Activated CD4-positive, alpha-beta T cell treated with anti-CD3 and anti-CD28 coated beads, Interleukin-2, amount 10 ng/mL, durations not matched to agents 7 days and 5 days (primary cell): Measurements from ENCODE around the gene HS3ST2. TPM values are rescaled to one million over a fixed set of nuclear protein-coding genes. Genes with fewer than 3 reads are reported as not detected.

Source experiments
- CTCF ChIA-PET: fragments of 350-600 bp; sonication (Branson Sonifier 250); formaldehyde crosslinking; loops from one replicate; lab custom pipeline; 2021; ENCODE audit warnings: antibody characterized with exemption; lab: Charles Lee
- POLR2A ChIA-PET: fragments of 350-600 bp; sonication (Branson Sonifier 250); formaldehyde crosslinking; loops from one replicate; lab custom pipeline; 2021; ENCODE audit warnings: antibody characterized with exemption; lab: Charles Lee
- DNase-seq: peaks from one replicate; pipeline ENCODE4 v3.0.0-alpha.2; 2020
- H3K27ac Mint-ChIP-seq: one replicate; pipeline ENCODE4 v1.8.0; 2021; ENCODE audit warnings: mild to moderate bottlenecking, moderate library complexity, mixed read lengths
- H3K27me3 Mint-ChIP-seq: one replicate; pipeline ENCODE4 v1.8.0; 2021; ENCODE audit warnings: mixed read lengths
- H3K36me3 Mint-ChIP-seq: one replicate; pipeline ENCODE4 v1.8.0; 2021; ENCODE audit warnings: low read depth, mixed read lengths
- H3K4me1 Mint-ChIP-seq: one replicate; pipeline ENCODE4 v1.8.0; 2021; ENCODE audit warnings: mixed read lengths
- H3K4me3 Mint-ChIP-seq: one replicate; pipeline ENCODE4 v1.8.0; 2021; ENCODE audit warnings: mild to moderate bottlenecking, moderate library complexity, mixed read lengths
- H3K9me3 Mint-ChIP-seq: one replicate; pipeline ENCODE4 v1.8.0; 2021; ENCODE audit warnings: mixed read lengths
- total RNA-seq, 2 experiments: library from RNA; stranded (reverse); gene quantifications; one replicate each; pipeline ENCODE4 v1.2.3, GENCODE V29; 2021

Gene HS3ST2
- total RNA-seq, 2 experiments from 2014 or later: not detected

DNA sequence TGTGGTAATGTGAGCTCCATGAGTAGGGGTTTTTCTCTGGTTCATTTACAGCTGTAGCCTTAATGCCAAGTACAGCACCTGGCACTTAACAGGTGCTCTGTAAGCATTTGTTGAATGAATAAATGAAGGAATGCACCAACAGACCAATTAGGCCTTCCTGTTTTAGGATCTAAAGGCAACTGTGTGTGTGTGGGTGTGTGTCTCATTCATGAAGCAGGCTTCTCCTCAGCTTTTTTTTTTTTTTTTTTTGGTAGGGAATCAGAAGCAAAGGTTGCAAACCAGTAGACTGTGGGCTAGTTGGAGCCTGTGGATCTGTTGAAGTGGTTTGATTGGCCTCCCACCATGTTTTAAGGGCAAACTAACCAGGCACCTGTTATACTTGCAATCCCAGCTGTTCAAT, 48.1 kb downstream of the HS3ST2 start:
- ChIA-PET POLR2A (interaction anchor here (0.6 kb wide), 1 partner anchor 15 kb away, joined by 5 read pairs; no protein-coding TSS in a partner anchor), CTCF (interaction anchor here (0.5 kb wide), 1 partner anchor 174 kb away, joined by 6 read pairs; no protein-coding TSS in a partner anchor)
- no peaks in the 10 kb centered on the region for H3K4me1 Mint-ChIP-seq
- no peaks in the 10 kb centered on the region for H3K9me3 Mint-ChIP-seq
- no peaks in the 10 kb centered on the region for H3K36me3 Mint-ChIP-seq
- H3K27me3 Mint-ChIP-seq: no peaks in the 10 kb centered on the region
- DNase-seq: no peak
- no peak overlapping the region for H3K4me3 Mint-ChIP-seq
- H3K27ac Mint-ChIP-seq: no peak overlapping the region

- H3K36me3 Mint-ChIP-seq: no peaks in the 10 kb centered on the region
- no peaks in the 10 kb centered on the region for H3K9me3 Mint-ChIP-seq
- no peaks in the 10 kb centered on the region for H3K27me3 Mint-ChIP-seq
- no peak for DNase-seq
- H3K27ac Mint-ChIP-seq: no peak overlapping the region
- ChIA-PET CTCF (no interaction called here), POLR2A (no interaction called here)
- H3K4me1 Mint-ChIP-seq: no peaks in the 10 kb centered on the region
- no peak overlapping the region for H3K4me3 Mint-ChIP-seq
Observed at GRCh38 chr16:22864375-22864774, 50.4 kb downstream of the HS3ST2 start.

DNA sequence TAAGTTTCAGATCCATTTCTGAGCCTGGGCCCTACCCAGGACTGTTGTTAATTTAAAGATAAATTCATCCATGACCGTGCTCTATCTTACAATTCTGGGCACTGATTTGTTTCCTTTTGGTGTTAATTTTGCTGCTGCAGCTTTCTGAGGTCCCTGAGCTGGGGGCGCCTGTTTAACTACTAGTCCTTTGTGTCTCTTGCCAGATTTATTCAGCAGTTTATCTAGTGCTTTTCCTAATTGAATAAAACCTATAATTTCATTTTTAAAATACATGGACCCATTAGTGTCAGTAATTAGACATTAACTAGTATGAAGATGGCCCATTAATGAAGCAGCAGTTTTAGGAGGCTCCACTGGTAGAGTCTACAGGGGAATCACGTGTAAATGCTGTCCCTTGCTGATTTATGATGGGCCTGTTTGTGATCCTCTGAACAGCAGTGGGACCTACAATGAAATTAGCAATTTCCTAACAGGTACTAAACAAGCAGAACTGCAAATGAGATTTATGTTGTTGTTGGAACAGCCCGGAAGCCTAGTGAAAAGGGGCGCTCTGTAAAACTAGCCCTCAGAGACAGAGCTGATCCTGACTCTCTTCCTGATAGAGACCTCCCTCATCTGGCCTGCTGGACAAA, 54.7 kb downstream of the HS3ST2 start:
- no peaks in the 10 kb centered on the region for H3K4me1 Mint-ChIP-seq
- H3K27ac Mint-ChIP-seq: no peak overlapping the region
- POLR2A ChIA-PET: no interaction called here
- H3K27me3 Mint-ChIP-seq: no peaks in the 10 kb centered on the region
- CTCF ChIA-PET: no interaction called here
- H3K36me3 Mint-ChIP-seq: no peaks in the 10 kb centered on the region
- no peak overlapping the region for H3K4me3 Mint-ChIP-seq
- DNase-seq: no peak
- no peaks in the 10 kb centered on the region for H3K9me3 Mint-ChIP-seq

DNA sequence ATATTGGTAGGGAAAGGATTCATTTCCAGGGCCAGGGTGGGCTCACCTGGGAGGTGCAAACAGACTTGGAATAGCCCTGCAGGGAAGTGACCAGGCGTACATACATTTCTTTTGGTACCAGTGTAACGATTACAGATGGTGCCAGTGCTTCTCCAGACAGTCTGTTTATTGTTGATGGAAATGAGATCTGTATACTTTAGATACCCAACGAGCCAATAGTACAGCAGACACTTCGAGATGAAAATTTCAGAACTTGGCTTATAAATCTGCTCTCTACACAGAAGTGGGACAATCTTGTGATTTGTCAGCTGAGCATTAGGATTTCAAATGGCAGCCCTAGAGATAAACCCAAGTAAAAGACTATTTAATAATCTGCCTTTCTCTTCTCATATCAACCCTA, 57.9 kb downstream of the HS3ST2 start:
- no peaks in the 10 kb centered on the region for H3K27me3 Mint-ChIP-seq
- no peak for DNase-seq
- H3K9me3 Mint-ChIP-seq: no peaks in the 10 kb centered on the region
- CTCF ChIA-PET: interaction anchor here (0.7 kb wide), 1 partner anchor 717 kb away, joined by 4 read pairs; no protein-coding TSS in a partner anchor
- H3K36me3 Mint-ChIP-seq: no peaks in the 10 kb centered on the region
- POLR2A ChIA-PET: no interaction called here
- H3K27ac Mint-ChIP-seq: no peak overlapping the region
- no peaks in the 10 kb centered on the region for H3K4me1 Mint-ChIP-seq
- no peak overlapping the region for H3K4me3 Mint-ChIP-seq

- CTCF ChIA-PET: no interaction called here
Observed at GRCh38 chr16:22874394-22874793, 60.4 kb downstream of the HS3ST2 start.

DNA sequence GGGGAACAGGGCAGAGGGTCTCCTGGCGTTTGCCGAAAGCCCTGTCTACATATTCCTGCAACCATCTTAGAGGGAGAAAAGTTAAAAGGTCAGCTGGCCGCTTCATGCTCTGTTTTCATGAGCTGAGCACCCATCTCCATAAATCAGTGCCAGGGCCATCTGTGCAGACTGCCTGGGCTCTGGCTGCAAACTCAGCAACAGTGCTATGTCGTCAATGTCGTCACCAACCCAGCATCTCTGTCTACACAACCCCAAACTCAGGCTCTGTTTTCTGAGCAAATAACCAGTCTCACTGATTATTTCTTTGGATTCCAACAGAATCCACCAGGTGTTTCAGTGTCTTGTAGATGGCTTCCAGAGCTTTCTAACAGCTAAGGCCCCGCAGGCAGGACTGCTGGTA, 65.0 kb downstream of the HS3ST2 start:
- Mint-ChIP-seq H3K4me3 (no peak overlapping the region), H3K27me3 (peaks cover 2% of the 10 kb centered on the region), H3K9me3 (no peaks in the 10 kb centered on the region), H3K4me1 (no peaks in the 10 kb centered on the region), H3K27ac (no peak overlapping the region), H3K36me3 (no peaks in the 10 kb centered on the region)
- DNase-seq: no peak
- CTCF ChIA-PET: no interaction called here
- POLR2A ChIA-PET: no interaction called here

More at GRCh38 chr16:22874394-22874793, 60.4 kb downstream of the HS3ST2 start:
- DNase-seq: no peak
- peaks cover 2% of the 10 kb centered on the region for H3K27me3 Mint-ChIP-seq
- H3K27ac Mint-ChIP-seq: no peak overlapping the region
- H3K4me3 Mint-ChIP-seq: no peak overlapping the region
- no peaks in the 10 kb centered on the region for H3K36me3 Mint-ChIP-seq
- H3K4me1 Mint-ChIP-seq: no peaks in the 10 kb centered on the region
- POLR2A ChIA-PET: no interaction called here
- H3K9me3 Mint-ChIP-seq: no peaks in the 10 kb centered on the region

DNA sequence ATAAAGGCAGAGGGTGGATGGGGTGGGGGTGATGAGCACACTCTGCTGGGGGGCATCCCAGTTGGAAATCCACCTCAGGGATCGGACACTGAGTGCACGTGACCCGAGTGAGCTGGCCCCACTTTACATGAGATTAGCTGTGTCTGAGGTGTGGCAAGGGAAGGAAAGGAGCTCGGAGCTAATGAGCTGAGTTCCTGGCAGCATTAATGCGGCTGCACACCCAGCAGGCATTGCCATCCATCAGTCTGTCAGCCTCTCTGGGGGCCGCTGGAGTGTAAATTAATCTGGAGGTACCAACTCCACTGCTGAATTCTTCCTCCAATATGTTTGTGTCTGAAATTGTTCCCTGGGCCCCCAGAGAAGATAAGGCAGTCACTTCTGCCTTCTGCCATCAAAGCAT, 65.5 kb downstream of the HS3ST2 start:
- ChIA-PET POLR2A (no interaction called here), CTCF (no interaction called here)
- Mint-ChIP-seq H3K27me3 (peaks cover 2% of the 10 kb centered on the region), H3K4me3 (no peak overlapping the region), H3K4me1 (no peaks in the 10 kb centered on the region), H3K36me3 (no peaks in the 10 kb centered on the region), H3K27ac (no peak overlapping the region), H3K9me3 (no peaks in the 10 kb centered on the region)
- no peak for DNase-seq

GRCh38 chr16:22882981-22883380, 69.0 kb downstream of the HS3ST2 start:
- no peak overlapping the region for H3K27ac Mint-ChIP-seq
- no peaks in the 10 kb centered on the region for H3K36me3 Mint-ChIP-seq
- peaks cover 2% of the 10 kb centered on the region for H3K27me3 Mint-ChIP-seq
- no peaks in the 10 kb centered on the region for H3K4me1 Mint-ChIP-seq
- ChIA-PET CTCF (interaction anchor here (0.7 kb wide), 1 partner anchor 88 kb away, joined by 3 read pairs; no protein-coding TSS in a partner anchor), POLR2A (no interaction called here)
- no peak for DNase-seq
- H3K4me3 Mint-ChIP-seq: no peak overlapping the region
- H3K9me3 Mint-ChIP-seq: no peaks in the 10 kb centered on the region

DNA sequence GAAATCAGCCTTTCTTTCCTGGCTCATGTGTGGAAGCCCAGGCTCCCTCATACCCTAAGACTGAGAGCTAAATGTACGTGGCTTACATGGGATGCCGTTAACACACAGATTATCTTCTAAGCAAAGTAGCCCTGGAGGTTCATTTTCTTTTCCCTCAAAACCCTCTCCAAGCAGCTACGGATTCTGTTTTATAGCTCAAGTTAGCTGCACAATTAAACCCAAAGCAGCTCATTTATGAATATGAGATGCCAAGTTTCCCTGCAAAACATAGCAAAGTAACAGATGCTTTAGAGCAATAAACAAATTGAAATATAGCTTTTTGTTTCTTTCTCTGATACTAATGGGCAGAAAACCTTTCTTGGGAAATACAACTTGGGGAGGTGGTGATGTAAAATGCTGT, 72.0 kb downstream of the HS3ST2 start:
- DNase-seq: no peak
- no peak overlapping the region for H3K4me3 Mint-ChIP-seq
- H3K9me3 Mint-ChIP-seq: no peaks in the 10 kb centered on the region
- ChIA-PET CTCF (no interaction called here), POLR2A (no interaction called here)
- H3K36me3 Mint-ChIP-seq: no peaks in the 10 kb centered on the region
- H3K27me3 Mint-ChIP-seq: no peaks in the 10 kb centered on the region
- H3K4me1 Mint-ChIP-seq: no peaks in the 10 kb centered on the region
- no peak overlapping the region for H3K27ac Mint-ChIP-seq

GRCh38 chr16:22886927-22887326, 73.0 kb downstream of the HS3ST2 start:
- Mint-ChIP-seq H3K27ac (no peak overlapping the region), H3K4me1 (no peaks in the 10 kb centered on the region), H3K27me3 (no peaks in the 10 kb centered on the region), H3K4me3 (no peak overlapping the region), H3K9me3 (no peaks in the 10 kb centered on the region), H3K36me3 (no peaks in the 10 kb centered on the region)
- ChIA-PET CTCF (no interaction called here), POLR2A (no interaction called here)
- no peak for DNase-seq

GRCh38 chr16:22887445-22887844, 73.5 kb downstream of the HS3ST2 start:
- Mint-ChIP-seq H3K4me3 (no peak overlapping the region), H3K27me3 (no peaks in the 10 kb centered on the region), H3K9me3 (no peaks in the 10 kb centered on the region), H3K36me3 (no peaks in the 10 kb centered on the region), H3K4me1 (no peaks in the 10 kb centered on the region), H3K27ac (no peak overlapping the region)
- no peak for DNase-seq
- CTCF ChIA-PET: no interaction called here
- POLR2A ChIA-PET: no interaction called here

DNA sequence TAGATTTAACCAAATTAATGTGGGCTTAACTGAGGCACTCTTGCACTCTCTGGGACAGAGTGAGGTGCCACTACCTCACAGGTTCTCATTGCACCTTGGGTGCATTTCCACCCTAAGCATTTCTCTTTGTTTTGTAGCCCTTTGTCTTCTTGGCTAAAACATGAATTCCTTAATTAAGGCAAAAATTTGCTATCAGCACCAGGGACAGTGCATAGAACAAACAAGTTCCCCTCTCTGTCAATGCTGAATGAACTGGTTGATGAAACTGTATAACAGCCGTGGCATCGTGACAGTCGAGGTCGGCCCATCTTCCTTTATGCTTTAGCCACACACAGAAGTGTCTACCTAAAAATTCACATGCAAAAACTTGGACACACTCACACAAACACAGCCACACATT, 74.8 kb downstream of the HS3ST2 start:
- no peak overlapping the region for H3K4me3 Mint-ChIP-seq
- no peaks in the 10 kb centered on the region for H3K9me3 Mint-ChIP-seq
- POLR2A ChIA-PET: no interaction called here
- no peak overlapping the region for H3K27ac Mint-ChIP-seq
- no peaks in the 10 kb centered on the region for H3K4me1 Mint-ChIP-seq
- H3K27me3 Mint-ChIP-seq: peaks cover 2% of the 10 kb centered on the region
- DNase-seq: no peak
- no peaks in the 10 kb centered on the region for H3K36me3 Mint-ChIP-seq
- CTCF ChIA-PET: no interaction called here

DNA sequence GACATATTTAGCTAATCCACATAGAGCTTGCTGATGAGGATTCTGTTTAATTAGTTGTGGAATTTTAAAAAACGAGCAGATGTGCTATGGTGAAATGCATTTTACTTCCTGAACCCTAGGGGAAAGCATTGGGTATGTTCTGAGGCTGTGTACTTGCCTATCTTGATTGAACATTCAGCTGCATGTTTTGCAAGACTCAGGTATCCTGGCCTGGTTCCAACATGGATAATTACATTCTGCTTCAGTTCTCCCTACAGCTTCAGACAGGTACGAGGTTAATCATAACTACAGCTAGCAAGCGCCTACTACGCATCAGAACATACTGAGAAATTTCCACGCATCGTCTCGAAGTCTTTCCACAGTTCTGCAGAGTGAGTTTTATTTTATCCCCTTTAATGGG, 77.0 kb downstream of the HS3ST2 start:
- H3K4me1 Mint-ChIP-seq: no peaks in the 10 kb centered on the region
- ChIA-PET POLR2A (no interaction called here), CTCF (interaction anchor here (0.5 to 0.6 kb wide), 2 partner anchors 566 to 582 kb away, joined by 3 to 4 read pairs; no protein-coding TSS in a partner anchor)
- H3K27ac Mint-ChIP-seq: no peak overlapping the region
- H3K4me3 Mint-ChIP-seq: no peak overlapping the region
- no peaks in the 10 kb centered on the region for H3K36me3 Mint-ChIP-seq
- peaks cover 5% of the 10 kb centered on the region for H3K27me3 Mint-ChIP-seq
- no peak for DNase-seq
- no peaks in the 10 kb centered on the region for H3K9me3 Mint-ChIP-seq

- no peaks in the 10 kb centered on the region for H3K36me3 Mint-ChIP-seq
- no peak overlapping the region for H3K27ac Mint-ChIP-seq
- no peak for DNase-seq
- no peaks in the 10 kb centered on the region for H3K9me3 Mint-ChIP-seq
- H3K4me3 Mint-ChIP-seq: no peak overlapping the region
- peaks cover 7% of the 10 kb centered on the region for H3K27me3 Mint-ChIP-seq
- ChIA-PET CTCF (no interaction called here), POLR2A (no interaction called here)
- H3K4me1 Mint-ChIP-seq: no peaks in the 10 kb centered on the region
Observed at GRCh38 chr16:22897184-22897583, 83.2 kb downstream of the HS3ST2 start.
